Measurements from ENCODE around the gene AIFM3. TPM values are rescaled to one million over a fixed set of nuclear protein-coding genes. Genes with fewer than 3 reads are reported as not detected.

The AIFM3 gene
- total and polyA plus RNA-seq, 2 experiments from 2014 or later = 0.45 to 1.5 TPM

- TF ChIP-seq ZNF462 (CRISPR knock-in tag; IDR thresholded peaks at IDR 0.05) (no peak), STAT1 (IDR thresholded peaks at IDR 0.05; ENCODE audit: unreplicated experiment) (no peak), ZNF114 (CRISPR knock-in tag; IDR thresholded peaks at IDR 0.05) (no peak)
Measured at GRCh38 chr22:20943104-20943933, 23.7 kb upstream of the AIFM3 start (continued).

- H3K4me3 ChIP-seq = no peak overlapping the region
- H3K4me2 ChIP-seq = no peak overlapping the region
- no peaks in the 10 kb centered on the region for H3K9me2 ChIP-seq (ENCODE audit: insufficient read depth)
- no peak for DNase-seq (ENCODE audit: low spot score)
- no peaks in the 10 kb centered on the region; the same call in 1 of the 2 replicates for H3K36me3 ChIP-seq (ENCODE audit: insufficient read depth)
- peaks cover 97% of the 10 kb centered on the region for H4K20me1 ChIP-seq (replicated peaks; ENCODE audit: insufficient read depth)
- H3K27me3 Mint-ChIP-seq (ENCODE audit: insufficient read depth, low read depth, poor library complexity) = peaks cover 8% of the 10 kb centered on the region
- no peaks in the 10 kb centered on the region for H3F3A ChIP-seq (replicated peaks; ENCODE audit: low read depth)
- peaks cover 10% of the 10 kb centered on the region; the same call in 2 of the 3 replicates for H3K36me3 Mint-ChIP-seq (ENCODE audit: low read depth)
- H3K4me3 Mint-ChIP-seq = no peak overlapping the region
- no peaks in the 10 kb centered on the region for H3K9me3 Mint-ChIP-seq
- no peak overlapping the region for H2AFZ ChIP-seq
- no peak overlapping the region for H3K27ac ChIP-seq (ENCODE audit: low read depth)
- ATAC-seq = no peak
- H3K27ac Mint-ChIP-seq = no peak overlapping the region
- peaks cover 20% of the 10 kb centered on the region; the same call in 2 of the 3 replicates for H3K4me1 Mint-ChIP-seq
- H3K79me2 ChIP-seq (replicated peaks; ENCODE audit: insufficient read depth) = peaks cover 100% of the 10 kb centered on the region
- H3K4me1 ChIP-seq (ENCODE audit: insufficient read depth) = peaks cover 21% of the 10 kb centered on the region
- no peaks in the 10 kb centered on the region for H3K27me3 ChIP-seq (ENCODE audit: insufficient read depth)
- TF ChIP-seq NANOG (IDR thresholded peaks at IDR 0.05; ENCODE audit: borderline replicate concordance) (no peak), CTCF (conservative IDR thresholded peaks at IDR 0.05; ENCODE audit: low read depth in 2 of 2) (no peak), EZH2 (IDR thresholded peaks at IDR 0.05; ENCODE audit: low read depth, unreplicated experiment) (no peak), CREB1 (CRISPR knock-in tag; IDR thresholded peaks at IDR 0.05; ENCODE audit: low read depth) (no peak)
Measured at GRCh38 chr22:20944042-20944441, 23.0 kb upstream of the AIFM3 start.
